ENCODE data around the gene PLXND1.

Gene PLXND1

DNA sequence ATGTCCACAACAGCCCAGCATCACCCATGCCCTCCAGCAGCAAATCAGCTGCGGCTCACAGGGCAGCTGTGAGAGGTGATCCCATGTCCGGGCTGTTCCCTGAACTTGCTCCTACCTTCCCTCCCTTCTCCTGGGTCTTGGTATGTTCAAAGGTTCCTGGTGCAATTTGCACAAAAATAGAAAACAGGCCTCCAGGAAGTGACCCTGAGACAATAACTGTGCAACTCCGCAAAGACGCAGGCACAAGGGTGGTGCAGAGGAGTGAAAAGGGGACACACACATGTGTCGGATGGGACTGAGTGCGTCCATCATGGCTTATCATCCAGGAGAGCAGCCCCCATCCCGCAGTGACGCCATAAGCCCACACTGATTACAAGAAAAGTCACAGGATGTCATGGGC is 16.3 kb downstream of the PLXND1 start:
- H3K9me3 ChIP-seq (ENCODE audit: insufficient read depth, low read depth, low read length) = no peaks in the 10 kb centered on the region
- H3K27me3 ChIP-seq (ENCODE audit: insufficient read depth, low read length, poor library complexity, severe bottlenecking) = no peaks in the 10 kb centered on the region
- peaks cover 55% of the 10 kb centered on the region for H3K79me2 ChIP-seq (ENCODE audit: insufficient read depth, low read length)
- H4K20me1 ChIP-seq (ENCODE audit: insufficient read depth, low read length, poor library complexity, severe bottlenecking) = peaks cover 15% of the 10 kb centered on the region
- H3K9ac ChIP-seq (ENCODE audit: low read depth, low read length, poor library complexity, severe bottlenecking) = no peak overlapping the region
- H3K36me3 ChIP-seq (ENCODE audit: insufficient read depth, low read length) = peaks cover 45% of the 10 kb centered on the region; the same call in 1 of the 2 replicates
- H3K4me3 ChIP-seq (ENCODE audit: low read length, poor library complexity, severe bottlenecking) = no peak overlapping the region
- H3K4me1 ChIP-seq (ENCODE audit: insufficient read depth, low read length, poor library complexity, severe bottlenecking) = peaks cover 41% of the 10 kb centered on the region
- H2AFZ ChIP-seq (ENCODE audit: low read length) = no peak overlapping the region
- TF ChIP-seq EZH2phosphoT487 (IDR thresholded peaks at IDR 0.05; ENCODE audit: borderline replicate concordance) = no peak
- TF ChIP-seq, protein P1, sequence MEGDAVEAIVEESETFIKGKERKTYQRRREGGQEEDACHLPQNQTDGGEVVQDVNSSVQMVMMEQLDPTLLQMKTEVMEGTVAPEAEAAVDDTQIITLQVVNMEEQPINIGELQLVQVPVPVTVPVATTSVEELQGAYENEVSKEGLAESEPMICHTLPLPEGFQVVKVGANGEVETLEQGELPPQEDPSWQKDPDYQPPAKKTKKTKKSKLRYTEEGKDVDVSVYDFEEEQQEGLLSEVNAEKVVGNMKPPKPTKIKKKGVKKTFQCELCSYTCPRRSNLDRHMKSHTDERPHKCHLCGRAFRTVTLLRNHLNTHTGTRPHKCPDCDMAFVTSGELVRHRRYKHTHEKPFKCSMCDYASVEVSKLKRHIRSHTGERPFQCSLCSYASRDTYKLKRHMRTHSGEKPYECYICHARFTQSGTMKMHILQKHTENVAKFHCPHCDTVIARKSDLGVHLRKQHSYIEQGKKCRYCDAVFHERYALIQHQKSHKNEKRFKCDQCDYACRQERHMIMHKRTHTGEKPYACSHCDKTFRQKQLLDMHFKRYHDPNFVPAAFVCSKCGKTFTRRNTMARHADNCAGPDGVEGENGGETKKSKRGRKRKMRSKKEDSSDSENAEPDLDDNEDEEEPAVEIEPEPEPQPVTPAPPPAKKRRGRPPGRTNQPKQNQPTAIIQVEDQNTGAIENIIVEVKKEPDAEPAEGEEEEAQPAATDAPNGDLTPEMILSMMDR (conservative IDR thresholded peaks at IDR 0.05; ENCODE audit: low read length) = no peak
- H3K9me2 ChIP-seq (replicated peaks; ENCODE audit: low read depth, low read length) = no peaks in the 10 kb centered on the region
- H3F3A ChIP-seq (ENCODE audit: low read depth) = peaks cover 23% of the 10 kb centered on the region
- H3K4me2 ChIP-seq (ENCODE audit: low read depth, low read length, poor library complexity, severe bottlenecking) = no peak overlapping the region

DNA sequence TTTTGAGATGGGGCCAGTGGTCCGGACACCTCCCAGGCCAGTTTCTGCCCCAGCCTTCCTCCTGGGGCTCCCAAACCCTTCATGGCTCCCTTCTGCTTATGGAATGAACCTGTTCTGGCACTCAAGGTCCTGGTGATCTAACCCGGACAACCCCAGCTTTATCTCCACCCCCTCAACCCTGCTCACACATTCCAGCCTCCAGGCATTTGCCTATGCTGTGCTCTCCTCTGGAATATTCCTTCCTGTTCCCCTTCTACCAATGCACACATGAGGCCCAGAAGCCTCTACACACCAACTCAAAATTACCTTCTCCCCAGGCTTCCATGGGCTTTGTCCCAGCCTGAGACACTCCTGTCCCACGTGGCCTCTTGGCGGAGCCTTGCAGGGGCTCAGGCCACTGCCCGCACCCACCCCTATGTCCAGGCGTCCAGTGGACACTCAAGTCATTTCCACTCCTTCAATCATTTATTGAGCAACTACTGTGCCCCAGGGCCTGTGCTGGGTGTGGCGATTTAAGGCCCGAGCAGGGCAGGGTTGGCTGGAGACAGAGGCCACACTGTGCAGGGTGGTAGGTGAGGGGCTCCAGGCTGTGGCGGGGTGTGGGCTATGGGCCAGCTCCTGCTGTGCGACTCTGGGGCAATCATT is 18.8 kb downstream of the PLXND1 start:
- H3K79me2 ChIP-seq (ENCODE audit: insufficient read depth, low read length) = peaks cover 43% of the 10 kb centered on the region
- H3K4me2 ChIP-seq (ENCODE audit: low read depth, low read length, poor library complexity, severe bottlenecking) = no peak overlapping the region
- peaks cover 1% of the 10 kb centered on the region; the same call in 1 of the 2 replicates for H3F3A ChIP-seq (ENCODE audit: low read depth)
- peaks cover 69% of the 10 kb centered on the region; the same call in 1 of the 2 replicates for H3K36me3 ChIP-seq (ENCODE audit: insufficient read depth, low read length)
- H3K9me3 ChIP-seq (ENCODE audit: insufficient read depth, low read depth, low read length) = no peaks in the 10 kb centered on the region
- H4K20me1 ChIP-seq (ENCODE audit: insufficient read depth, low read length, poor library complexity, severe bottlenecking) = peaks cover 11% of the 10 kb centered on the region
- no peaks in the 10 kb centered on the region for H3K27me3 ChIP-seq (ENCODE audit: insufficient read depth, low read length, poor library complexity, severe bottlenecking)
- H2AFZ ChIP-seq (ENCODE audit: low read length) = no peak overlapping the region
- H3K9me2 ChIP-seq (replicated peaks; ENCODE audit: low read depth, low read length) = no peaks in the 10 kb centered on the region
- TF ChIP-seq, protein P1 (conservative IDR thresholded peaks at IDR 0.05; ENCODE audit: low read length) = no peak
- TF ChIP-seq EZH2phosphoT487 (IDR thresholded peaks at IDR 0.05; ENCODE audit: borderline replicate concordance) = no peak
- no peak overlapping the region for H3K9ac ChIP-seq (ENCODE audit: low read depth, low read length, poor library complexity, severe bottlenecking)
- peaks cover 18% of the 10 kb centered on the region for H3K4me1 ChIP-seq (ENCODE audit: insufficient read depth, low read length, poor library complexity, severe bottlenecking)
- no peak overlapping the region for H3K4me3 ChIP-seq (ENCODE audit: low read length, poor library complexity, severe bottlenecking)

DNA sequence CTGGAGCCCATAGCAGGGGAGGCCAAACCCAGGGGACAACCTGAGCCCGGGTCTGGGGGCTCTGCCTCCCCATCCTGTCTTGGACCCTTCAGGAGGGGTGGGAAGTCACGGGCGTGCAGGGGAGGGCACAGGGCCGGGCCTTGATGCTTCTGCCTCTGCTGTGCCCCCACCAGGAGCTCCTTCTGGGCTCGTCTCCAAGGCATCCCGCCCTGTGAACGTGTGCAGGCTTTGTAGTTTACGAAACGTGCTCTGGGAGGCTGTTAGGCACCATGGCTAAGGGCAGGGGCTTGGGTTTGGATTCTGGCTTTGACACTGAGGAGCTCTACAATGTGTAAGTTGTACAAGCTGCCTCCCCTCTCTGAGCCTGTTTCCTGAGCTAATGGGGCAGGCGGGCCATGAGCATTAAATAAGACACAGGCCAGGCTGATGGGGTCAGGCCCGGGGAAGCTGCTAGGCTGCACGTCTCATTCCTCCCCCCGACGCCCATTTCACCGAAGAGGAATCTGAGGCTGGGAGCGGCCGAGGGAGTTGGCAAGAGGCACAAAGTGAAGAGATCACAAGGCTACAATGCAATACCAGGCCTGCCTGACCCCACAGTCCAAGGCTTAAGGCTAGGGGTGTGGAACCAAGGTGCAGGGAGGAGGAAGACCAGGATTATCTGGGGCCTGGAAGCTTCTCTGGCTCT is 19.6 kb downstream of the PLXND1 start:
- Histone ChIP-seq H3F3A (ENCODE audit: low read depth) (no peaks in the 10 kb centered on the region), H3K4me2 (ENCODE audit: low read depth, low read length, poor library complexity, severe bottlenecking) (no peak overlapping the region), H3K79me2 (ENCODE audit: insufficient read depth, low read length) (peaks cover 35% of the 10 kb centered on the region), H3K4me3 (ENCODE audit: low read length, poor library complexity, severe bottlenecking) (no peak overlapping the region), H4K20me1 (ENCODE audit: insufficient read depth, low read length, poor library complexity, severe bottlenecking) (peaks cover 8% of the 10 kb centered on the region), H2AFZ (ENCODE audit: low read length) (no peak overlapping the region), H3K4me1 (ENCODE audit: insufficient read depth, low read length, poor library complexity, severe bottlenecking) (peaks cover 10% of the 10 kb centered on the region), H3K9ac (ENCODE audit: low read depth, low read length, poor library complexity, severe bottlenecking) (no peak overlapping the region), H3K9me2 (replicated peaks; ENCODE audit: low read depth, low read length) (no peaks in the 10 kb centered on the region), H3K27me3 (ENCODE audit: insufficient read depth, low read length, poor library complexity, severe bottlenecking) (no peaks in the 10 kb centered on the region), H3K36me3 (ENCODE audit: insufficient read depth, low read length) (peaks cover 75% of the 10 kb centered on the region; the same call in 1 of the 2 replicates), H3K9me3 (ENCODE audit: insufficient read depth, low read depth, low read length) (no peaks in the 10 kb centered on the region)
- TF ChIP-seq EZH2phosphoT487 (IDR thresholded peaks at IDR 0.05; ENCODE audit: borderline replicate concordance) = no peak
- TF ChIP-seq, protein P1 (conservative IDR thresholded peaks at IDR 0.05; ENCODE audit: low read length) = no peak
